Superior temporal gyrus (tissue), 1 donor: ENCODE results near the gene PRKAA1.
"Not testable (repeated sequence)": the region's sequence is repeated elsewhere in the genome, so short reads cannot be mapped to it uniquely, and the experiment has no call there.

Experiments
- DNase-seq: peaks from one replicate; pipeline ENCODE4 v3.0.0-alpha.2; 2016; ENCODE audit errors: extremely low spot score

Gene PRKAA1

DNA sequence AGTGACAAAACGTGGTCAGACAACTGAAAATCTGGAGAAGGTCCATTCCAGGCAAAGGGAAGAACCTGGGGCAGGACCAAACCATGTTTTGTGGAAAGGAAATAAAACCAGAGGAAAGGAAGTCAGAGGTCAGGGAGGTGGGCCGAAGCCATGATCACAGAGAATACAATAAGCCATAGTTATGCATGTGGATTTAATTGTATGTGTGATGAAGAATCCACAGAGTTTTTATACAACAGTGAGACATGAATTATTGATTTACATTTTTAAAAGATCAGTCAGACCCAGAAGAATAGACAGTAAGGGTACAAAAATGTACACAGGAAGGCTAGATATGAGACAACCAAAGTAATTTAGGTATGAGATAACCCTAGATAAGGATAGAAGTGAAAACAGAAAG lies 63.2 kb downstream of the PRKAA1 start:
- DNase-seq = no peak

DNA sequence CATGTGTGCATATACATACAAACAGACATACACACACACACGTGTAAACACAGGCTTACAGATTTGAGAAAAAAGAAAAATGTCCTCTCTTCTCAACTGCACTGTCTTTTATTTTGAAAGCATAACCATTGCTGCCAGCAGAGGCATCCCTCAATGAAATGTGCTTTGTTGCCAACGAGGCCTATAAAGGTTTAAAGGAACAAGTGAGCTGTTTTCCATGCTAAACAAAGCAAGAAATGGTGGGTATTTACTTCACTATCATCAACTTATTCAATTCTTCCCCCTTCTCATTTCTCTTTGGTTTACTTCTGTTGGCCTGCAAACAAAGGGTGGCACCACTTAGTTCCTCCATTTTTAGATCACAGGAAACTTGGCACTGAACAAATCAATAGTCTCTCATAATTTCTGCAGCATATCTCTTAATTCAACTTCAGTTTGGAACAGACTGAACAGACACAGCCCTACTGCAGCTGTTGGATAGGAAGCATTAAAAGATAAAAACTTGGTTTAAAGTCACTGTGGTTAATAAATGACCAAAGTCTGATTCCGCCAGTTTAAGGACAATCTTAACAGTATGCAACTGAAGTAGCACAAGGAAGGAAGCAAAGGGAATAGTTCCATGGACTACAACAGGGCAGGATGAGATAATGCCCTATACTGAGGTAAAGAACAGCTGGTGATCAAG lies 64.2 kb downstream of the PRKAA1 start:
- no peak for DNase-seq

DNA sequence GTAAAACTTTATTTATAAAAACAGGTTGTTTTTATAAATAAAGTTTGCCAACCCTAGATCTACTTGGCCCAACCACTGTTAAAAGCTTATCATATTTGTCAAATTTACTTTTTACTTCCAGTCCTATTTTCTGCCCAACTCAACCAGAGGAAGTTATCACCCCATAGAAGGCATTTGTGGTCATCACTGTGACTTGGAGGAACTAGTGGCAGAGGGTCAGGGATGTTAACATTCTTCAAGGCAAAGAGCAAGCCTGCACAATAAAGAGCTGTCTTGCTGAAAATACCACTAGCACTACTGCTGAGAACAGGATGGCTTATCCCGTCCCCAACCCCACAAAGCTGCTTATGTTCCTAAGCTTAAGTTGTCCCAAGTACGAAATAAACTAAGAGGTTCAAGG lies 64.7 kb downstream of the PRKAA1 start:
- no peak for DNase-seq

DNA sequence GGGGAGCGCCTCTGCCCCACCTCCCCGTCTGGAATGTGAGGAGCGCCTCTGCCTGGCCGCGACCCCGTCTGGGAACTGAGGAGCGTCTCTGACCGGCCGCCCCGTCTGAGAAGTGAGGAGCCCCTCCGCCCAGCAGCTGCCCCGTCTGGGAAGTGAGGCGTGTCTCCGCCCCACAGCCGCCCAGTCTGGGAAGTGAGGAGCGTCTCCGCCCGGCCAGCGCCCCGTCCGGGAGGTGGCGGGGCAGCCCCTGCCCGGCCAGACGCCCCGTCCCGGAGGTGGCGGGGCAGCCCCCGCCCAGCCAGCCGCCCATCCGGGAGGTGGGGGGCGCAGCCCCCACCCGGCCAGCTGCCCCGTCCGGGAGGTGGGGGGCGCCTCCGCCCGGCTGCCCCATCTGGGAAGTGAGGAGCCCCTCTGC lies 75.7 kb downstream of the PRKAA1 start:
- not testable (repeated sequence) for DNase-seq

DNA sequence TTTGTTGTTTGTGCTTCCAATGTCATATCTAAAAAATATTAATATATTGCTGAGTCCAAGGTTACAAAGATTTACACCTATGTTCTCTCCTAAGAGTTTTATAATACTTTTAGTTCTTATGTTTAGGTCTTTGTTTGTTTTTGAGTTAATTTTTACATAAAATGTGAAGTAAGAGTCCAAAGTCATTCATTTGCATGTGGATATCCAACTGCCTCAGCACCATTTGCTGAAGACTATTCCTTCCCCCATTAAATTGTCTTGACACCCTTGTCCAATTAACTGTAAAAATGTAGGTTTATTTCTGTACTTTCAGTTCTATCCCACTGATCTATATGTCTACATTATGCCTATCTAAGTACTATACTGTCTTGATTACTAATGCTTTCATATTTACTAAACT lies 78.1 kb downstream of the PRKAA1 start:
- DNase-seq = no peak

DNA sequence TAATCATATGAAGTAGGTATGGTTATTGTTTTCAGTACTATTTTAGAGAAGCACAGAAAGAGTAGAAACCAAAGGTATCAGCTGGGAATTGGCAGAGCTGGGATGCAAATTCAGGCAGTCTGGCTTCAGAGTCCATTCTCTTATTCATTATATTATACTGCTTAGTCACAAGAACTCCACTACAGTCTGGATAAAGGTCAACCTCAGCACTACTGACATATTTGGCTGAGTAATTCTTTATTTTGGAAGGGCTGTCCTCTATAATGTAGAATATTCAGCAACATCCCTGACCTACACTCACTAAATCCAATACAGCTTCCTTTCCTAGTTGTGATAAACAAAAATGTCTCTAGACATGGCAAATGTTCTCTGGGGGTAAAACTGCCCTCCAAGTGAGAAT lies 80.9 kb downstream of the PRKAA1 start:
- no peak for DNase-seq

- DNase-seq = no peak
Measured at GRCh38 chr5:40716590-40716989, 81.6 kb downstream of the PRKAA1 start.

- DNase-seq = peak; percentile 83
Measured at GRCh38 chr5:40716000-40716399, 82.2 kb downstream of the PRKAA1 start.

DNA sequence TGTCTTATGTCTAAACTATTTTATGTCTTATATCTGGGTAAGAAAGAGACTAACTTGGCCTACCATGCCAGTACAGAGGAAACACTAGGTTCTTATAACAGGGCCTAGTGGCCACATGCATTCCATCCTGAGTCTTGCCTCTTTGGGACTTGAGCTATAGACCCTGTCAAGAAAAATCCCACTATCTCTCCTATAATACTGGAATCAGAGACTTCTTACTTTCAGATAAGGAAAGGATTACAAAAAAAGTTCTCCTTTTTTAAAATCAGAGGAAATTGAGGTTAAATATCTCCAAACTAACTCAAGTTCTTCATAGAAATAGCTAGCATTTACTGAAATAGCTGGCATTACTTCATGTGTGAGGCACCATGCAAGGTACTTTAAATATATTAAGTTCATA lies 84.2 kb downstream of the PRKAA1 start:
- DNase-seq = no peak

- DNase-seq = not testable (repeated sequence)
Measured at GRCh38 chr5:40710575-40710974, 87.6 kb downstream of the PRKAA1 start.
